Lower lobe of right lung (tissue), 2 donors: ENCODE data around the gene ITPKB. TPM values are rescaled to one million over a fixed set of nuclear protein-coding genes. Genes with fewer than 3 reads are reported as not detected.

Experiments used
- ATAC-seq, 2 donors: fragments of 200-7000 bp; cut with Tn5 transposase; one replicate each; pipeline ENCODE4 v1.9.1; 2020 to 2022; ENCODE audit warnings: mild to moderate bottlenecking in 2 of 2, moderate library complexity in 2 of 2
- DNase-seq: peaks from one replicate; pipeline ENCODE4 v3.0.0-alpha.2; 2020
- H3K27ac ChIP-seq: fragments of 200-600 bp; one replicate; pipeline ENCODE4 v1.8.0; 2022
- H3K27me3 ChIP-seq: fragments of 200-600 bp; one replicate; pipeline ENCODE4 v1.8.0; 2022; ENCODE audit warnings: low read depth
- H3K36me3 ChIP-seq: fragments of 200-600 bp; one replicate; pipeline ENCODE4 v1.8.0; 2022; ENCODE audit warnings: mild to moderate bottlenecking
- H3K4me1 ChIP-seq: fragments of 200-600 bp; one replicate; pipeline ENCODE4 v1.8.0; 2022
- H3K4me3 ChIP-seq: fragments of 200-600 bp; one replicate; pipeline ENCODE4 v1.8.0; 2022; ENCODE audit warnings: mild to moderate bottlenecking
- H3K9me3 ChIP-seq: fragments of 200-600 bp; one replicate; pipeline ENCODE4 v1.8.0; 2022
- intact Hi-C: fragments of 100-400 bp; cut with DNase I; formaldehyde crosslinking; loops from one replicate; pipeline ENCODE4 v1.11.0; 2022
- total RNA-seq: library from RNA; stranded (reverse); fragmentation: NEBNext Ultra II Directional; extraction: Animal tissue kit (Norgen Biotek cat#: 25700); gene quantifications from one replicate; pipeline ENCODE4 v1.2.1, GENCODE V29; 2021
- TF ChIP-seq, protein P1 (sequence below): fragments of 200-600 bp; IDR thresholded peaks from one replicate; pipeline ENCODE4 v1.8.0; 2022; ENCODE audit warnings: antibody characterized with exemption, mild to moderate bottlenecking
- donor health status: DM: no; HTN: yes; CAD: no; lungs with severe emphysema.

Gene ITPKB
- total RNA-seq, 1 donor from 2014 or later: 42.3 TPM

DNA sequence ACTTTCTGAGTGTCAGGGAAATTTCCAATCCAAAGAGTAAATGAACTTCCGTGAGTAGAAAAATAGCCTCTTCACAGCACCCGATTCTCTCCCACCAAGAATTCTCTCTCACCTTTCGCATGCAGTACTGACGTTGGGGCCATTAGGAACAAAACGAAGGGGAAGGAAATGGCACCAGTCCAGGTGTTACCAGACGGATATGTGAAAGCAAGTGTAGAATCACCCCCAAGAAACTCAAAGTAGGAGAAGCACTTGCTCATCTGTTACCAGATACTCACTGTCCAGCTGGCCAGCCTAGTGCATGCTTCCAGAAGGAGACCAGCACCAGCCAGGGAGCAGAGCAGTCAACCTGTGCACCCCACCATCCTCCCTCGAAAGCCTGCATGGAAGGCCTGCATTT is 55.1 kb downstream of the ITPKB start:
- no peak for ATAC-seq
- Histone ChIP-seq H3K4me1 (peaks cover 71% of the 10 kb centered on the region), H3K4me3 (no peak overlapping the region), H3K27ac (no peak overlapping the region), H3K9me3 (no peaks in the 10 kb centered on the region), H3K36me3 (no peaks in the 10 kb centered on the region), H3K27me3 (no peaks in the 10 kb centered on the region)
- no peak for DNase-seq
- TF ChIP-seq, protein P1, sequence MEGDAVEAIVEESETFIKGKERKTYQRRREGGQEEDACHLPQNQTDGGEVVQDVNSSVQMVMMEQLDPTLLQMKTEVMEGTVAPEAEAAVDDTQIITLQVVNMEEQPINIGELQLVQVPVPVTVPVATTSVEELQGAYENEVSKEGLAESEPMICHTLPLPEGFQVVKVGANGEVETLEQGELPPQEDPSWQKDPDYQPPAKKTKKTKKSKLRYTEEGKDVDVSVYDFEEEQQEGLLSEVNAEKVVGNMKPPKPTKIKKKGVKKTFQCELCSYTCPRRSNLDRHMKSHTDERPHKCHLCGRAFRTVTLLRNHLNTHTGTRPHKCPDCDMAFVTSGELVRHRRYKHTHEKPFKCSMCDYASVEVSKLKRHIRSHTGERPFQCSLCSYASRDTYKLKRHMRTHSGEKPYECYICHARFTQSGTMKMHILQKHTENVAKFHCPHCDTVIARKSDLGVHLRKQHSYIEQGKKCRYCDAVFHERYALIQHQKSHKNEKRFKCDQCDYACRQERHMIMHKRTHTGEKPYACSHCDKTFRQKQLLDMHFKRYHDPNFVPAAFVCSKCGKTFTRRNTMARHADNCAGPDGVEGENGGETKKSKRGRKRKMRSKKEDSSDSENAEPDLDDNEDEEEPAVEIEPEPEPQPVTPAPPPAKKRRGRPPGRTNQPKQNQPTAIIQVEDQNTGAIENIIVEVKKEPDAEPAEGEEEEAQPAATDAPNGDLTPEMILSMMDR: no peak
- intact Hi-C loops: no loop called here

DNA sequence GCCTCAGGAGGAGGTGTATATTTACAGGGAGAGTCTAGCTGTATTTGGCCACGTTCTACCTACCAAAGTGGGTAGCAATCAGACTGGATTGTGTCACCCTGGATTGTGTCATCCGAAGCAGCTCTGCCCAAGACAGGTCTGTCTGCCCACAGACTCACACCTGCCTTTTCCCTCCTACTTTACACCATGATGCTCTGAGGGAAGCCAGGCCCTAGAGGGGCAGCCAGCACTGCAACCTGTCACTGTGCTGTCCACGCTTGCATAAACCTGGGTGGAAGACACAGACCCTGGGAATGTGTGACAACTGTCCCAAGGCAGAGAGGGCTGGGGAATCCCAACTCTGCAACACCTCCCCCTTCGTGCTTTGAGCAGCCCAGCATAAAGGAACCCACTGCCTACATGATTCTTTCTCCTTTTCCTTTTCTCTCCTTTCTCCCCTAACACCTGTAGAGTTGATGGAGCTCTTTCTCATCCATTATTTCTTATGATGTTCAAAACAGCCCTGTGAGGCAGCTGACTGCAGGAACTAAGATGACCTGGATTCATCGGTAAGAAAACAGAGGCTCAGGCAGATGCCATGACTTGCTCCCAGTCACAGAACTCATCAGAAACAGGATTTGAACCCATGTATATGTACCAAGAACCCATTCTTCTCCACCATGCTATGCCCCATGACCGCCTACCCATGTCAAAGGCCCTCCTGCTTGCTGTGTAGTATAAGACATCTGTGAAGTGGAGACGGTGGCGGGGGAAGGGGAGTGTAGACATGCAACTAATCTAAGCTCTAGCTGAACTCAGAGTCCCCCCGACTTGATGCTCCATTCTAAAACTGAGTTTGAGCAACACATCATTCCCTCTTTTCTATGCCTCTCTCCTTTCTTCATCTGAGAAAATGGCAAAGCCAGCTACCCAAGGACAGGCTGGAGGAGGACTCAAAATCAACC is 55.9 kb downstream of the ITPKB start:
- Histone ChIP-seq H3K4me3 (no peak overlapping the region), H3K9me3 (no peaks in the 10 kb centered on the region), H3K27ac (no peak overlapping the region), H3K36me3 (no peaks in the 10 kb centered on the region), H3K27me3 (no peaks in the 10 kb centered on the region), H3K4me1 (peaks cover 71% of the 10 kb centered on the region)
- no peak for DNase-seq
- ATAC-seq: no peak
- TF ChIP-seq, protein P1: no peak
- intact Hi-C loops: no loop called here

DNA sequence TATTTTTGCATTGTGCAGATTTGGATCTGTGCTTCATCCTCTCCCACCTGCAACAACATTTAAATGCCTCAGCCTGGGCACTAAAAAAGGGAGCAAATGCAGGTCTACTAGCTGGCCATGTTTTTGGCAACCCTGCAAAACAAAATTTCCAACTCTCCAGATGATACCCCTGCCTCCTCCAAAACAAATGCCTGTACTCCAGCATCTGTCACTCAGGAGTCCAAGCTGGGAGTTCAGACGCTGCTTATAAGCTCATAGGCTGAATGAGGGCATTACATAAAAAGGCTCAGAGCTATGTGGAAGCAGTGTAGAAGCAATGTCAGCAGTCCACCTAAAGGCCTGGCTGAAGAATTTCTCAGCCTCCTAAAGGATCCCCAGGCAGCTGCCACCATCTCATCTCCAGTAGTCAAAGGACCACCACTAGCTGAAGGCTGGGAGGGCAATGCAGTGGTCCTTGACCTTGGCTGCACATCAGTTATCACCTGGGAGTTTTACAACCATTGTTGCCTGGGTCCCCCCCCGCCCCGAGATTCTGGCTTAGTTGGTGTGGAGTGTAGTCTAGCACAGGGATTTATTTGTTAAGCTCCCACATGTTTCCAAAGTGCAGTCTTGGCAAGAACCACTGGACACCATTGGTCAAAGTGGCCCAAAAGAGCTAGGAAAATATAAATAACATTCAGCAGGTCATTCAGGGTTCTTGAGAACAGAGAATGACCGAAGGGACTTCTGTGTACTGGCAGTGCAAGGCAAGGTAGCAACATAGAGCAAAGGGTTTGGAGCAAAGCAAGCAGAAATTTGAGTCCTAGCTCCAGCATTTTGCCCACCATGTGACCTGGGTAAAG is 57.2 kb downstream of the ITPKB start:
- Histone ChIP-seq H3K9me3 (no peaks in the 10 kb centered on the region), H3K4me3 (no peak overlapping the region), H3K27me3 (no peaks in the 10 kb centered on the region), H3K36me3 (no peaks in the 10 kb centered on the region), H3K27ac (no peak overlapping the region), H3K4me1 (peaks cover 71% of the 10 kb centered on the region)
- ATAC-seq (peak in 1 of 2 donors; percentile 5), DNase-seq (no peak)
- intact Hi-C loops: no loop called here
- TF ChIP-seq, protein P1: no peak

DNA sequence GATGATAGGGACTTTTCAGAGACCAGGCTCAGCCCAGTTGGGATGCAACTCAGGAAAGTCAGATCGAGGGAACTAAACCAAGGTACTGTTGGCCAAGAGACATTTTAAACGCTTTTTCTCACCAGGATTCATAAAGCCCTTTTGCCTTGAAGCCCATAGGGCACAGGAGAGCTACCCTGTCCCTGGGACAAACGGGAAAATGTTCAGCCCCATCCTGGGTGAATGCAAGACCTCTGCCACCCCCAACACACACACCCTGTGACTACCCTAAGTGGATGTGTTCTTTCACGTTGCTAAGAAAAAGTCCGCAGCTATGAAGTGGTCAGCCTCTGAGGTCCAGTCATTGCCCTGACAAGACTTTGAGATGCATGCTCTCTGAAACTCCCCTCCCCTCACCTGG is 58.4 kb downstream of the ITPKB start:
- intact Hi-C loops: no loop called here

More for the DNA sequence above, 58.4 kb downstream of the ITPKB start:
- Histone ChIP-seq H3K27ac (peak overlapping the region; percentile 92), H3K4me1 (peaks cover 78% of the 10 kb centered on the region), H3K4me3 (peak overlapping the region; percentile 51), H3K9me3 (no peaks in the 10 kb centered on the region), H3K27me3 (no peaks in the 10 kb centered on the region), H3K36me3 (no peaks in the 10 kb centered on the region)
- TF ChIP-seq, protein P1: no peak
- no peak for ATAC-seq
- DNase-seq: no peak
